GM18502 (cell line): ENCODE data around the gene ATP6V1B1.

ENCODE experiments used
- ATAC-seq: cut with Tn5 transposase; IDR thresholded peaks from one replicate; pipeline ENCODE4 v1.9.1; 2021; ENCODE audit warnings: mild to moderate bottlenecking; ENCODE audit not compliant: unreplicated experiment, poor library complexity

Gene ATP6V1B1

DNA sequence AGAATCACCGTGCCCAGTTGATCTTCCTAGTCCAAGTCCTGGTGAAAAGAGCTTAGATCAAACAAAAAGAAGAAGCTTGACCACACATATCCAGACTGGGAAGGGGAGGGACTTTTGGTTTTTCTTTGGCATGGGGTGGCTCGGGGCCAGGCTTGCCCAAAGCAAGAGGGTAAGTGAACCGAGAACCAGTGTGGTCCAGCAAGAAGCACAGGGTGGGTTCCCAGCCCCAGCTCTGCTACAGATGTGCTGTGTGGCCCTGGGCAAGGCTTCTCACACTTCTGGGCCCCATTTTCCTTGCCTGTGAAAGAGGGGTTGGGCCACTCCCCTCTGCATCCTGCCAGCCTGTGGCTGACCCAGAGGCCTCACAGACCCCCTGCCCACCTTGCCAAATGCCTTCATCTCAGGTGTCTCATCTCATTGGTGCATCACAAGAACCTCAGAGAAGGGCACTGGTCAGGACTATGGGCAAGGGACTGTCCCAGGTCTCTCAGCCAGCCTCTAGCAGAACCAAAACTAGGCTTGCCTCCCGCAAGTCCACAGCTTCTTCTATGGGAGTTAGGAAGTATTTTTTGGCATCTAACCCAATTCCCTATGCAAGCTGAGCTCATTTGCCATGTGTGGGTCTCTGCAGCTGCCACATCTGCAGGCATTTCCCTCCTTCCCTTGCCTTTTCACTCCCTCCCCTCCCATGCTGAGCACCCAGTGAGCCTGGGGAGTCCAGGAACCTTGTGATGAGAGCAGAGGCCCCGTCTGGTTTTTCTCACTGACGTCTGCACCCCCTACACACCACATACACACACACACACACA lies 6.9 kb downstream of the ATP6V1B1 start:
- no peak for ATAC-seq

DNA sequence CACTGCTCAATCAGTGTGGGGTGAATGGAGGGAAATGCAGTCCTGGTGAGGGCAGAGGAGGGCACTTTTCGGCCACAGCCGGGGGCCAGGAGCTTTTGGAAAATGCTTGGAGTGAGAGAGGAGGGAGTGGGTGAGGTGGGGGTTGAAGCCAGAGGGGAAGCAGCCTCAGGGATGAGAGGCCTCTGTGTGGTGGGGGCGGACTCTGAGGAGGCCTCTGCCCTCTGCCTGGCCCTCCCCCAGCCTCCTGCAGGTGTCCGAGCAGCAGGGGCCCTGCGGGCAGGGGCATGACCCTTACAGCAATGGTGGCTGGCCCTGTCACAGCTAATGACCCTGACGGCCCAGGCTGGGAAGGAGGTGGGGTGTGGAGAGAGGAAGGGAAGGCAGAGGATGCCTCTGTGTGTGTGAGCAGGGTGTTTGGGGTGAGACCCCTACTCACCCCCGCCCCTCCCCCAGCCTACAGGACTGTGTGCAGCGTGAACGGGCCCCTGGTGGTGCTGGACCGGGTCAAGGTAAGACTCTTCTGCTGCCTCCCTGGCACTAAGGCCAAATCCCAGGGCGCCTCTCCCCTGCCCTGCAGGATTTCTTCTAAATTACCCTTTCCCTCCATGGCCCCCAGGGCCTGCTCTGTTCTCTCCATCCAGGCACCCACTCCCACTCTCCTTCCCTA lies 7.6 kb downstream of the ATP6V1B1 start:
- no peak for ATAC-seq

DNA sequence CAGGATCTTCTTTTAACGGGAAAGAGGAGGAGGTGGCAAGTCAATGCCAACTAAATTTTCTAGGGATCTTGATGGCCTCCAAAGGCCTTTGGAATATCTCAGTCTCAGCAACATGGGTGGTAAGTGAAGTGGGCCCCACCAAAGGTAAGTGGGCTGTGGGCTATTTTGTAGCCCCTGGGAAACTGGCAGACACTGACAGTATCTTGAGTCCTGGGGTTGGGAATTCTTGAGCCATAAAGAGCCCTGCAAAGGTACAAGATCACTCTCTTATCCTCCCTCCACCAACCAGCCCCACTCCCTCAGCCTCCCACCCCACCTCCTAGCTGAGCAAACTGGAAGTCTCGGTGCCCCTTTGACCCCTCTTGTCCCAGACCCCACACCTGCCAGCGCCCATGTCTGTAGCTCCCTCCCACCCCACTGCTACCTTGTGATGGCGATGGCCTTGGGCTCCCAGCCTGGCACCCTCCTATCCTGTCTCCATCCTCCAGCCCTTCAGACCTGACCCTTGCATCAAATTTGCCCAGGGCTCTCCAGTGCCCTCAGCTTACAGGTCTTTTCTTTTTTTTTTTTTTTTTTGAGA lies 8.5 kb downstream of the ATP6V1B1 start:
- no peak for ATAC-seq

DNA sequence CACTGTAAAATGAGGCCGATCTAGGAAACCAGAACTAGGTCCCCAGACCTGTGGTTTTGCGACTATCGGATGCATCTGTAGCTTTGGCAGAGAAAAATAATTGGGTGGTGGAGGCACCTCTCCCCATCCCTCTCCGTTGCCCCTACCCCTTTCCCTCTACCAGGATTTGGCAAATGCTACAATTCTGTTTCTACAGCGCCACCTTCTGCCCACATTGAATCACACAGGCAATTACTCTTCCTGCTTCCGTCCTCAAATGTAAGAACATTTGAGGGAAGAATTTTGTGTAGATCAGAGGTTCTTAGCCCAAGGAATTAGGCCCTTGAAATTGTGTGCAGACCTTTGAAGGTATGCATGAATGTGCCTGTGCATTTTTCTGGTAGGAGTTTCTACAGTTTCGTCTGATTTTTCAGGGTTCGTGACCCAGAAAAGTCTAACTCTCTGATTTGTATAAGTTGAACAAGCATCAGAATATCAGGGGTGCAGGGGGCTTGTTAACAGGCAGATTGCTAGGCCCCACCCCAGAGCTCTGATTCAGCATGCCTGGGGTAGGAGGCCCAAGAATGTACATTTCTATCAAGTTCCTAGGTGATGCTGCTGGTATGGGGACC lies 11.2 kb downstream of the ATP6V1B1 start:
- ATAC-seq = no peak

DNA sequence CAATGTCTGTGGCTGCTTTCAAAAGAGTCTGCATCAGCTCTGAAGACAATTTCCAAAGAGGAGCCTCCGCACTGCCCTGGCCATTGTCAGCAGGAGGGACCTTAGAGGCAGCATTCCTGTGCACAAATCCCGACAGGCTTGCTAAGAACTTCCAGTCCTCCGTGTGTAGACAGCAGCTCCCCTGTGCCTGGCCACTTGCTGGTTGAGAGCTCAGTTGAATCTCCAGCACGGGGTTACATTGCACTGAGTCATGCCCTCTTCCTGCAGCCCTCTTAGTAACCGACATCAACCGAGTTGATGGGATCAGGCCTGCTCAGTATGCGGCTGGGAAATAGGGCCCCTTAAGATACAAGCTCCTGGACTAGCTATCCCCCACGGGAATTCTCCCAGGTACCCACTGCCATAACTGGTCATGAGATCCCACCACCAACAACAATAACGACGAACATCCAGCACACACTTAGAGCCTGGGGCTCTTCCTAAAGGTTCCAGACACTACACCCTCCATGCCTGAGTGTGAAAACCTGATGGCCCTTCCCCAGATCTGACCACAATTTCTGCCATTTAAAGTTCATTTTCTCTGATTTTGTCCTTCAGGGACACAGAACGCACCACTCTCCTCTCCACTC lies 12.0 kb downstream of the ATP6V1B1 start:
- no peak for ATAC-seq

DNA sequence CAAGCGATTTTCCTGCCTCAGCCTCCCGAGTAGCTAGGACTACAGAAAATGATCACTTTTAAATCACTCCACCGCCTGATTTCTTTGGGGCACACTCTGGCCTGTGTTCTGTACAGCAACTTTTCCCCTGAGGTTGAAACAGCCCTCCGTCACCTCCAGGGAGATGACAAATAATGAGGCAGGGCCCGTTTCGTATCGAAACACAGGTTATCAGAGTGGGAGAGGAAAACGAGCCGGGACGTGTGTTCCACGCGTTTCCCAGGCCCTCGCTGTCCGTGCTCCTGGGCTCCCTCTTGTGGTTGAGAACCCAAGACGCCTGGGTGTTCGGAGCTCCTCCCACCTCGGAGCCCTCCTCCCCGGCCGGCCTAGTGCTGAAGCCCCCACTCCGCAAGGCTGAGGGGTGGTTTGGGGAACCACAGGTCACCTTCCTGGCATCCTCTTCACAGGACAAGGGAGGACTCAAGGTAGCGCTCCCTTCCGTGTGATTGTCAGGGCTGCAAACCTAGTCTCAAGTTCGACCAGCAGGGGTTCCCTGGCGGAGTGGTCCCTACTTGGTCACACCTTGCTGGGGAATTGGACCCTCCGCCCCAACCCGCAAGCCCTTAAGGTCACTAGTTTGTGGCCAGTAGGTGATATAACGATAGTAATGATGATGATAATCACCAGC lies 12.8 kb downstream of the ATP6V1B1 start:
- ATAC-seq = peak; percentile 71

DNA sequence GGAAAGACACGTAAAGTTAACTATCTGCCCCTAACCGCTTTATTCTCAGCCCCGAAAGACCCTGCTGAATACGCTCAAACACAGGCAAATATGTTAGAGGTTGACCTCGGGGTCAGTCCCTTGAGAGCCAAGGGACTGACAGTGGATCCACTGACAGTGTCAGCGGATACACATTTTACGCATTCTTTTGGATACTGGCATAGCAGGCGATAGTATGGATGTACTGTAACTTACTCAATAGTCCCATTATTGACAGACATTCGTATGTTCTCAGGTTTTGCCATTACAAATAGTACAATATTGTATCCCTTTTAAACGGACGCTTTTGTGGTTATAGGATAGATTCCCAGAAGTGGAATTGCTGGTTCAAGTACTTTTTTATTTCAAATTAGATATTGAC lies 13.4 kb downstream of the ATP6V1B1 start:
- ATAC-seq = no peak

DNA sequence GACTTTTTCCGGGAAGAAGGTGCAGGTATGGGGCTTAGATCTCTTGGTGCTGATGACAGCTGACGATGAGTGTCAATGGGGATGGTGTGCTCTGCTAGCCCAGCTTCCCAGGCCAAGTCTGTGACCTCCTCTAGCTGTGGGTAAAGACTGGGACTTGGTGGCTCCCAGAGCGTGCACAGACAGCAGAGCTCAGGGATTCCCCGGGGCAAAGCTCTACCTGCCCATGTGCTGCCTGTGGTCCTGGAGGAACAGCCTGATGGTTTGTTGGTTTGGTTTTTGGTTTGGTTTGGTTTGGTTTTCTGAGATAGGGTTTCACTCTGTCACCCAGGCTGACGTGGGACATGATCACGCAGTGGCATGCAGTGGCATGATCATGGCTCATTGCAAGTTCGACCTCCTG lies 19.2 kb downstream of the ATP6V1B1 start:
- ATAC-seq = no peak

DNA sequence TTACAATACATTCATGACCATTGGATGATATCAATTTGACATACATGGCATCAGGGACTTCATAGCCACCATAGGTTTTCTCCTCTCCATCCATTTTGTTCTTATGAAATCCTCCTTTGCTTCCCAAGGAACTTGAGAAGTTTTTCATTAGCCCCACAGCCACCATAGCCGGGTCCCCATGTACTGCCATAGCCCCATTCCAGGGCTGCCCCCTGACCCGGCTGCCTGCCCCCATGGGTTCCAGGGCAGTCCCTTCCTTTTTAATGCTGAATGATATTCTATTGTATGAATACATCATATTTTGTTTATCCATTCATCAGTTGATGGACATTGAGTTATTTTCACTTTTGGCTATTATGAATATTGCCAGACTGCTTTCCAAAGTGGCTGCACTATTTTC lies 20.4 kb downstream of the ATP6V1B1 start:
- ATAC-seq = no peak

DNA sequence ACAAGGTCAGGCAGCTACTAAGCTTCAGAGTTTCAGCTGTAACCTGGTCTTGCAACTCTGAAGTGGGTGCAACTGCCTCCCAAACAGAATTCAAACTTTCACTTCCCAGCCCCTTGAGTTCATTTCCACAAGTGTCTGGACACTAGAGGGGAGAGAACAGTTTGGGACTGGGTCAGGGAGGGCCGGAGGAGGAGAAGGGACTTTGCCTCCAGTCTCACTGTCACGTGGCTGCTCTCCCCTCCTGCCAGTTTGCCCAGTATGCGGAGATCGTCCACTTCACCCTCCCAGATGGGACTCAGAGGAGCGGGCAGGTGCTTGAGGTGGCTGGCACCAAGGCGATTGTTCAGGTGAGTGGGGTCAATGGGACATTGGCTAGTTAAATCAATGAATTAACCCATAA lies 22.1 kb downstream of the ATP6V1B1 start:
- ATAC-seq = no peak

DNA sequence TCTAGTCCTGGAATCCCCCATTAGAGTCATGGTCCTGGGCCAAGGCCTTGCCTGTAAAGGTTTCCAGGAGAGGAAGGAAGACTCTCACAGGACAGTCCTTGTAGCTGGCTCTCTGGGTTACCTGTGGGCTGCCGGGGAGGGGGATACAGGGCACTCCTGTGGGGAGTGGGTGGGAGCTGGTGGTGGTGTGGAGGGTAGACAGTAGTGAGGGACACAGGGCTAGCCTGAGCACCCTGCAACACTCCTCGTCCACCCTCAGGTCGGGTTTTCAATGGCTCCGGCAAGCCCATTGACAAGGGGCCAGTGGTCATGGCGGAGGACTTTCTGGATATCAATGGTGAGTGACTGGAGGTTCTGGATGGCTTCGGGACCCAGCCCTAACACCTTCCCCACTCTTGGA lies 23.1 kb downstream of the ATP6V1B1 start:
- ATAC-seq = no peak

DNA sequence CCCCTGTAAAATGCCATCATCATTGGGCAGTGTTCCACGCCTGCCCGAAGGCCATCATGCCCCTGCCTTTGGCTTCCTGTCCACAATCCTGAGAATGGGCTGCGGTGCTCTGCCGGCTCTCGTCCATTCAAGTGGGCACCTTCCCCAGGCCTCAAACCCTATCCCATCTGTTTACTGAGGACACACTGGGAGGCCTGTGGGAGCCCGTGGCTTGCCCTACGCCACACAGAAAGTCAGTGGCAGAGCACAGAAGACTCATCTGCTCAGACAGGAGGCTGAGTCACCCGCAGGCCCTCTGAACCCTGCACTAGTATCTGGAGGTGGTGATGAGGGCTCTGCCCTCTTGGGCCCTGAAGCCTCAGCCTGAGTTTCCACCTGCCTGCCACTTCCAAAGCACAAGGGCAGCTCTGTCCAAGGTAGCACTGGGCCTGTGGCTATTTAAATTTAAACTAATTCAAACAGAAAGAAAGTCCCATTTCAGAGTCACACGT lies 23.6 kb downstream of the ATP6V1B1 start:
- no peak for ATAC-seq

DNA sequence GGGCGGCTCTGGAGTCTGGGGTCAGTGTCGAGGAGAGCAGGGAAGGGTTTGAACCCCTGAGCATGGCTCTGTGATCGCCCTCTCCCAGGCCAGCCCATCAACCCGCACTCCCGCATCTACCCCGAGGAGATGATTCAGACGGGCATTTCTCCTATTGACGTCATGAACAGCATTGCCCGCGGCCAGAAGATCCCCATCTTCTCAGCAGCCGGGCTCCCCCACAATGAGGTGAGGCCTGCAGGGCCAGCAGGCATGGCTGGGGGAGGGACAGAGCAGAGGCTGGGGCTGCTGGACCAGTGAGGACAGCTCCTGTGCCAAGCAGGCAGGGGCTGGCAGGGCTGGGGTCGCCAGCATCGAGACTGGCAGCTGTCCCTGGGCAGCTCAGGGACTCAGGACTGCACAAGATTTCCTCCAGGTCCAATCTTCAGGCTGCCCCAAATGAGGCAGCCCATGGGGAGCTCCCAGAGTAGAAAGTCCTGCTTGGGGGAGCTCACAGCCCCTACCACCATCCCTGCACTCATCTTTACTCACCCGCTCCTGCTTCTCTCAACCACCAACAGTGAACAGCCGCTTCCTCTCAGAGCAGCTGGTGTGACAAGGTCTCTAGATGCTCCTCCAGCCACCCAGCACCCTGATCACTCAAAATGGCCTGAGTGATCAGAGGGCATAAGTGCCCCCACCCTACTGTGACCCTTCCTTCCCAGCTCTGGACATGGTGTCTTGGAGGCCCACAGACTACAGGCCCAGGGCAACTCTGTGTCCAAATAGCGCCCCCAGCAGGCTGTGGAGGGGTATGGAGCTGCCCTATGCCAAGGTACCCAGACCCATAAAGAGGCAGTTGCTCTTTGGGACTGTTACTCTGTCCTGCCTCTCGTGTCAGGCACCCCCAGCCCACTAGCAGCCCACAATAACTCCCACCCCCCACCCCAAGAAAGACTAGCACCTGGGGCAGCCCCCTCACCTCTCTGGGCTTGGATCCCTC lies 24.4 kb downstream of the ATP6V1B1 start:
- no peak for ATAC-seq

DNA sequence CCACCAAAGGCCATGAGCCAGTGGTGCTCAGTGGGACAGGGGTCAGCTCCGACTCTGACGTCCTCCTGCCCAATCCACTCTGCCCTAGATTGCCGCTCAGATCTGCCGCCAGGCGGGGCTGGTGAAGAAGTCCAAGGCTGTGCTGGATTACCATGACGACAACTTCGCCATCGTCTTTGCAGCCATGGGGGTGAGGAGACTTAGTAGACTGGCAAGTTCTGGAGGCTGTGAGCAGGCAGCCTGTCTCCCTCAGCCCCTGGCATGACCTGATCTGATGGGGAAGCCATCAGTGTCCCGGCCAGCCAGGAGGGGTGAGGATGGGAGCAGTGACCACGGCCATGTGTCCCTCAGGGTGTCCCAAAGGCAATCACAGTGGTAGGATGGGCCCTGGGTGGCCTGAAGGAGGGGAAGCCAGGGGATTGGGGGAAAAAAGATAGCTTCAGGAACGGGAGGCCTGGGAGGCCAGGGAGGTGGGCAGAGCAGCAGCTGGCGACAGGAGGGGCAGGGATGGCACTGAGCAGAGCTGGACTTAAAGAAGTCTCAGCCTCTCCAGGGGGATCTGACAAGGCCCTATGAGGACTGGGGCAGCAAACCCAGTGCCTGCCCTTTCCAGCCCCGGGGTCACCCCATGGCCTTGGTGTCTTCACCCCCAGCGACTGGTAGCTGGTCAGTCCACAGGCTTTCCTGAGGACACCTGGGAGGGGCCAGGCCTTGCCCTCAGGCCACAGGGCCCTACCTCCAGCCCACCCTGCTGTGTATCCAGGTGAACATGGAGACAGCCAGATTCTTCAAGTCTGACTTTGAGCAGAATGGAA lies 25.3 kb downstream of the ATP6V1B1 start:
- ATAC-seq = no peak

DNA sequence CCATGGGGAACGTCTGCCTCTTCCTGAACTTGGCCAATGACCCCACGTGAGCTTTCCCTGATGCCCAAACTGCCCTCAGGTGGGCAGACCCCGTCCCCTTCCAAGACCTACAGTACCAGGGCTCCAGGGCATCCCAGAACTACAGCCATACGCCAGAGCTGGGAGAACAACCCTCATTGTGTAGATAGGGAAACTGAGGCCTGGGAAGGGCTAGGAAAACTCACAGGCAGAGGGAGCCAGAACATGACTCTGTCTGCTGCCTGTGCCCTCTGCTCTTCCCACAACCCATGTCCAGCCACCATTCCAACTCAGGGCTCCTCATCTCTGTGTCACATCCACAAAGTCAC lies 25.9 kb downstream of the ATP6V1B1 start:
- no peak for ATAC-seq

DNA sequence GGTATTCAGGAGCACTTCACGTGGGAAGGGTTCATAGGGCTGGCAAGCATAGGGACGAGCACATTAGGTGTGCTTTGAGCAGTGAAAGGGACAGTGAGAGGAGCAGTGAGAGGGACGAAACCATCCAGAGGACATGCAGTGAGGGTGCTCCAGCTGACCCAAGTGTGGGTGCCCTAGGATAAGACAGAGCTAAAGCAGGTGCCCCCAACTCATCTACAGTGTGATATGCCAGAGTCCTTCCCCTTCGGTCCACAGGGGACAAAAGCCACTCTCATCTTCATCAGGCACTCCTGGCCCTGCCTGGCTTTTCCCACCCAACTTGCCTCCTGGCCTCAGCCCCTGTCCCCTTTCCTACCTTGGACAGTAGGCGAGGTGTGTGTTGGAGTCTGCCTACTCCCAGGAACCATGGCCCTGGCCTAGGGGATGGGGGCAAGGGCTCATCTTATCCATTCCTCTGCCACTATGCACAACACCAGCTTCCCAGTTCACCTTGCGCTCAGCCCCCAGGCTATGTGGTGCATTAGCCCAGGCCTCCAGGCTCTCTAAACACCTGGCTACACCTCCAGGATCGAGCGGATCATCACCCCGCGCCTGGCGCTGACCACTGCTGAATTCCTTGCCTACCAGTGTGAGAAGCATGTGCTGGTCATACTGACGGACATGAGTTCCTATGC lies 26.6 kb downstream of the ATP6V1B1 start:
- ATAC-seq = no peak
